ENCODE results near the gene INTS11. TPM values are rescaled to one million over a fixed set of nuclear protein-coding genes. Genes with fewer than 3 reads are reported as not detected.
A peak's percentile ranks its signal among the peaks of the same experiment; 100 is the strongest.

The INTS11 gene
- total and polyA plus RNA-seq, 2 of the 13 experiments (the other 11 are each of a cell fraction or from before 2014, with no cell fraction given), result 52.8 to 94.8 TPM

DNA sequence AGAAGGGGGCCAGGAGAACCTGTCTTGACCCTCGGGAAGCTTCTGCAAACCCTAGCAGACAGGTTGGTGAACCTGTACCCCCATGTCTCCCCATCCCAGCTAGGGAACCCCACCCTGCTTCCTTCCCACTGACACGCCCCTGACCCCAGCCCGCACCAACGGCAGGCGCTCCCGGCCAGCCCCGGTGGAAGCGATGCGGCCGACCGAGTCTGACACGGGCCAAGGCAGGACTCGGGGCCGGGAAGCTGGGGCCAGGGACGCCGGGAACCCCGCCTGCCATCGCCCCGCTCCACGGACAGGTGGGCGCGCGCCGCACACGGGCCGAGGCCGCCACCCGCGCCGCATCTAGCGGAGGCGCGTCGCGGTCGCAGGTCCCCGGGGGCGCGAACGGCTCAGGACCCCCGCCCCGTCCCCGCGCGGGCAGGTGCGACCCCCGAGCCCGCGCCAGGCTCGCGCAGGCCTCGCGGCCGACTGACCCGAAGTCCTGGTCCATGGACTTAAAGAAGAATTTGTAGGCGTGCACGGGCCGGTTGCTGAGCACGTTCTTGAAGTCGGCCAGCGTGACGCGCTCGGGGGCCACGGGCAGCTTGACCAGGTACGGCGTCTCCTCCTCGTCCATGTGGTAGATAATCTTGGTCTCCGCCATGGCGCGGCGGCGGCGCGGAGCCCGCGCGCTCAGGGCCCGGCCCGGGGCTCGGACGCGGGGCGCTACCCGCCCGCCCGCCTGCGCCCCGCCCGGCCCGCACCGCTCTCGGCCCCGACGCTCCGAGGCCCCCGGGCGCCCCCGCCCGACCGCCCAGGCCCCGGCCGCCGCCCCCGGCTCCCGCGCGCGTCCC lies 24.2 kb upstream of the INTS11 start:
- Histone ChIP-seq H3K9me3 (ENCODE audit: low read length) (no peaks in the 10 kb centered on the region), H3K79me2 (ENCODE audit: insufficient read depth, low read length) (peaks cover 48% of the 10 kb centered on the region), H3K27ac (ENCODE audit: extremely low read length, insufficient read depth, low read length) (peak overlapping the region; percentile 82), H3K27me3 (ENCODE audit: control insufficient read depth in 1 of 2, insufficient read depth in 2 of 2, low read length in 2 of 2) (no peaks in the 10 kb centered on the region), H4K20me1 (ENCODE audit: insufficient read depth, low read length) (peaks cover 29% of the 10 kb centered on the region; the same call in 1 of the 2 replicates), H3K4me3 (replicated peaks in 1 of 3; ENCODE audit: insufficient read depth in 1 of 3, low read depth in 2 of 3, low read length in 3 of 3) (peak overlapping the region; percentile 79 to 89 (median 85)), H3K36me3 (replicated peaks in 1 of 2; ENCODE audit: control insufficient read depth in 1 of 2, insufficient read depth in 2 of 2, low read length in 2 of 2) (no peaks in the 10 kb centered on the region), H3K4me2 (ENCODE audit: low read depth, low read length) (peak overlapping the region; percentile 91), H2AFZ (ENCODE audit: low read length) (no peak overlapping the region), H3K4me1 (ENCODE audit: insufficient read depth, low read length) (peaks cover 57% of the 10 kb centered on the region), H3K9ac (ENCODE audit: insufficient read depth, low read depth, low read length) (peak overlapping the region; percentile 91)
- ATAC-seq (no peak), FAIRE-seq (no peak), DNase-seq (ENCODE audit: low spot score) (no peak)
- 0% methylated on average over 3 of the region's 109 CpGs for WGBS (ENCODE audit: low lambda C conversion rate)
- POLR2A ChIA-PET, result interaction anchor here (0.5 to 2.7 kb wide), 15 partner anchors 10 to 156 kb away, joined by 3 to 38 read pairs (median 6); partner anchors contain the start of genes AURKAIP1, CCNL2, MXRA8 and TAS1R3
- CTCF ChIA-PET (ENCODE audit: low intra/inter-chr PET ratio, low total read pairs), result interaction anchor here (2.0 kb wide), 1 partner anchor 24 kb away, joined by 13 read pairs; no protein-coding TSS in a partner anchor
- intact Hi-C loops (cut with micrococcal nuclease; ENCODE audit: unreplicated experiment) (no loop called here), in situ Hi-C loops (cut with HindIII; ENCODE audit: extremely low pct_ligation_motif_present, low pct_unique_long_range_greater_than_20kb) (no loop called here)
- no TSS peak for BruUV-seq (replicated peaks)
- TF ChIP-seq PBX3 (CRISPR knock-in tag; IDR thresholded peaks at IDR 0.05; ENCODE audit: borderline replicate concordance) (no peak), MTA1 (CRISPR knock-in tag; IDR thresholded peaks at IDR 0.05; ENCODE audit: borderline replicate concordance) (peak; percentile 7; the same call in 1 of the 2 replicates), NFYC (CRISPR knock-in tag; IDR thresholded peaks at IDR 0.05) (no peak), ZNF678 (CRISPR knock-in tag; IDR thresholded peaks at IDR 0.05) (no peak), ZNF761 (CRISPR knock-in tag; conservative IDR thresholded peaks at IDR 0.05) (no peak), ZNF180 (CRISPR knock-in tag; IDR thresholded peaks at IDR 0.05; ENCODE audit: borderline replicate concordance, low read depth) (no peak), ZC3H13 (CRISPR knock-in tag; IDR thresholded peaks at IDR 0.05) (0 out of 2 replicates have a peak, but pooled peaks have one; percentile 56), MNT (IDR thresholded peaks at IDR 0.05) (no peak), ZNF567 (CRISPR knock-in tag; IDR thresholded peaks at IDR 0.05; ENCODE audit: borderline replicate concordance) (no peak), ATF7-NPFF (CRISPR knock-in tag; IDR thresholded peaks at IDR 0.05; ENCODE audit: low read depth) (no peak), SALL1 (CRISPR knock-in tag; IDR thresholded peaks at IDR 0.05) (no peak; the same call in 1 of the 2 replicates), ZFP36 (IDR thresholded peaks at IDR 0.05; ENCODE audit: borderline replicate concordance, low read depth, low read length, partially characterized antibody) (no peak), HNF4A (CRISPR knock-in tag; IDR thresholded peaks at IDR 0.05) (no peak), MED1 (CRISPR knock-in tag; IDR thresholded peaks at IDR 0.05) (0 out of 2 replicates have a peak, but pooled peaks have one; percentile 26), RFX1 (IDR thresholded peaks at IDR 0.05) (no peak), SSRP1 (CRISPR knock-in tag; IDR thresholded peaks at IDR 0.05) (no peak), SMARCE1 (IDR thresholded peaks at IDR 0.05; ENCODE audit: borderline replicate concordance) (no peak)
- TF ChIP-seq, protein P1, sequence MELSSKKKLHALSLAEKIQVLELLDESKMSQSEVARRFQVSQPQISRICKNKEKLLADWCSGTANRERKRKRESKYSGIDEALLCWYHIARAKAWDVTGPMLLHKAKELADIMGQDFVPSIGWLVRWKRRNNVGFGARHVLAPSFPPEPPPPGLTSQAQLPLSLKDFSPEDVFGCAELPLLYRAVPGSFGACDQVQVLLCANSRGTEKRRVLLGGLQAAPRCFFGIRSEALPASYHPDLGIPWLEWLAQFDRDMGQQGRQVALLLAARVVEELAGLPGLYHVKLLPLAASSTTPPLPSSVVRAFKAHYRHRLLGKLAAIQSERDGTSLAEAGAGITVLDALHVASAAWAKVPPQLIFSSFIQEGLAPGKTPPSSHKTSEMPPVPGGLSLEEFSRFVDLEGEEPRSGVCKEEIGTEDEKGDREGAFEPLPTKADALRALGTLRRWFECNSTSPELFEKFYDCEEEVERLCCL (CRISPR knock-in tag; IDR thresholded peaks at IDR 0.05; ENCODE audit: borderline replicate concordance), result no peak
- TF ChIP-seq, protein P2, sequence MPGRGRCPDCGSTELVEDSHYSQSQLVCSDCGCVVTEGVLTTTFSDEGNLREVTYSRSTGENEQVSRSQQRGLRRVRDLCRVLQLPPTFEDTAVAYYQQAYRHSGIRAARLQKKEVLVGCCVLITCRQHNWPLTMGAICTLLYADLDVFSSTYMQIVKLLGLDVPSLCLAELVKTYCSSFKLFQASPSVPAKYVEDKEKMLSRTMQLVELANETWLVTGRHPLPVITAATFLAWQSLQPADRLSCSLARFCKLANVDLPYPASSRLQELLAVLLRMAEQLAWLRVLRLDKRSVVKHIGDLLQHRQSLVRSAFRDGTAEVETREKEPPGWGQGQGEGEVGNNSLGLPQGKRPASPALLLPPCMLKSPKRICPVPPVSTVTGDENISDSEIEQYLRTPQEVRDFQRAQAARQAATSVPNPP (CRISPR knock-in tag; IDR thresholded peaks at IDR 0.05), result no peak
